IMR-90 (cell line): ENCODE results near the gene FCRL2.

Source experiments
- CEBPB ChIP-seq: IDR thresholded peaks from 2 replicates; pipeline ENCODE4 v1.6.1; 2012; ENCODE audit warnings: low read depth, low read length, improper control_type of control experiment
- MAZ ChIP-seq: IDR thresholded peaks from 2 replicates; pipeline ENCODE4 v1.6.1; 2012; ENCODE audit warnings: low read depth, mild to moderate bottlenecking, low read length, improper control_type of control experiment, moderate library complexity, borderline replicate concordance
- POLR2A ChIP-seq: IDR thresholded peaks from 2 replicates; pipeline ENCODE4 v1.6.1; 2012; ENCODE audit warnings: mild to moderate bottlenecking, low read depth, low read length
- RCOR1 ChIP-seq: IDR thresholded peaks from 2 replicates; pipeline ENCODE4 v1.6.1; 2012; ENCODE audit warnings: mild to moderate bottlenecking, low read length, improper control_type of control experiment; ENCODE audit not compliant: insufficient replicate concordance
- TF ChIP-seq, protein P1 (sequence below): conservative IDR thresholded peaks from 2 replicates; pipeline ENCODE4 v1.5.1; 2012; ENCODE audit warnings: mild to moderate bottlenecking, low read depth, low read length, improper control_type of control experiment
- TF ChIP-seq, protein P2 (sequence below): fragments of 150-350 bp; IDR thresholded peaks from 2 replicates; pipeline ENCODE4 v1.6.1; 2017; ENCODE audit warnings: mild to moderate bottlenecking, antibody characterized with exemption, low read length, low read depth

DNA sequence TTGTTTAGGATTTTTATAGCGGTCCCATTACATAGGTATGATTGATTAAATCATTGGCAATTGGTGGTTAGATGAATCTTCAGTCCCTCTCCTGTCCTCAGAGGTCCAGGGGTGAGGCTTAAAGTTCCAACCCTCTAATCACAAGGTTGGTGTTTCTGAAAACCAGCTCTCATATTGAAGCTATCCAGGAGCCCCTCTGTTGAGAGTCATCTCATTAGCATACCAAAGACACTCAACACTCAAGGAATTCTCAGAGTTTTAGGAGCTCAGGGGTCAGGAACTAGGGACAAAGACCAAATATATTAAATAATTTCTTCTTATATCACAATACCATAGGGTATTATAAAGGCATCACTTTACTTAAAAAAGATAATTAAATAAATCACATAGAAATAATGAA lies 23.3 kb downstream of the FCRL2 start:
- TF ChIP-seq, protein P1, sequence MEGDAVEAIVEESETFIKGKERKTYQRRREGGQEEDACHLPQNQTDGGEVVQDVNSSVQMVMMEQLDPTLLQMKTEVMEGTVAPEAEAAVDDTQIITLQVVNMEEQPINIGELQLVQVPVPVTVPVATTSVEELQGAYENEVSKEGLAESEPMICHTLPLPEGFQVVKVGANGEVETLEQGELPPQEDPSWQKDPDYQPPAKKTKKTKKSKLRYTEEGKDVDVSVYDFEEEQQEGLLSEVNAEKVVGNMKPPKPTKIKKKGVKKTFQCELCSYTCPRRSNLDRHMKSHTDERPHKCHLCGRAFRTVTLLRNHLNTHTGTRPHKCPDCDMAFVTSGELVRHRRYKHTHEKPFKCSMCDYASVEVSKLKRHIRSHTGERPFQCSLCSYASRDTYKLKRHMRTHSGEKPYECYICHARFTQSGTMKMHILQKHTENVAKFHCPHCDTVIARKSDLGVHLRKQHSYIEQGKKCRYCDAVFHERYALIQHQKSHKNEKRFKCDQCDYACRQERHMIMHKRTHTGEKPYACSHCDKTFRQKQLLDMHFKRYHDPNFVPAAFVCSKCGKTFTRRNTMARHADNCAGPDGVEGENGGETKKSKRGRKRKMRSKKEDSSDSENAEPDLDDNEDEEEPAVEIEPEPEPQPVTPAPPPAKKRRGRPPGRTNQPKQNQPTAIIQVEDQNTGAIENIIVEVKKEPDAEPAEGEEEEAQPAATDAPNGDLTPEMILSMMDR, result no peak
- TF ChIP-seq, protein P2, sequence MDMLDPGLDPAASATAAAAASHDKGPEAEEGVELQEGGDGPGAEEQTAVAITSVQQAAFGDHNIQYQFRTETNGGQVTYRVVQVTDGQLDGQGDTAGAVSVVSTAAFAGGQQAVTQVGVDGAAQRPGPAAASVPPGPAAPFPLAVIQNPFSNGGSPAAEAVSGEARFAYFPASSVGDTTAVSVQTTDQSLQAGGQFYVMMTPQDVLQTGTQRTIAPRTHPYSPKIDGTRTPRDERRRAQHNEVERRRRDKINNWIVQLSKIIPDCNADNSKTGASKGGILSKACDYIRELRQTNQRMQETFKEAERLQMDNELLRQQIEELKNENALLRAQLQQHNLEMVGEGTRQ, result no peak
- TF ChIP-seq MAZ, result no peak
- TF ChIP-seq POLR2A, result no peak
- no peak for TF ChIP-seq RCOR1
- no peak for TF ChIP-seq CEBPB
